Transverse colon (tissue), 3 donors: ENCODE results near the gene XRCC4.

Source experiments
- EP300 ChIP-seq: sonication (generic); formaldehyde crosslinking; IDR thresholded peaks from one replicate; pipeline ENCODE4 v1.6.1; 2017; ENCODE audit warnings: antibody characterized with exemption, low read depth
- TF ChIP-seq, protein P1 (sequence below), 5 experiments: fragments of 200-600 bp in 3 of 5; fragments of 450-650 bp in 2 of 5; sonication (generic) in 3 of 5; IDR thresholded peaks; 1 replicate in 2 of 5; 2 replicates in 3 of 5; pipeline ENCODE4 v1.5.1; 2016 to 2017; ENCODE audit warnings: antibody characterized with exemption in 5 of 5, inconsistent platforms in 3 of 5, mild to moderate bottlenecking in 2 of 5, moderate library complexity in 1 of 5

DNA sequence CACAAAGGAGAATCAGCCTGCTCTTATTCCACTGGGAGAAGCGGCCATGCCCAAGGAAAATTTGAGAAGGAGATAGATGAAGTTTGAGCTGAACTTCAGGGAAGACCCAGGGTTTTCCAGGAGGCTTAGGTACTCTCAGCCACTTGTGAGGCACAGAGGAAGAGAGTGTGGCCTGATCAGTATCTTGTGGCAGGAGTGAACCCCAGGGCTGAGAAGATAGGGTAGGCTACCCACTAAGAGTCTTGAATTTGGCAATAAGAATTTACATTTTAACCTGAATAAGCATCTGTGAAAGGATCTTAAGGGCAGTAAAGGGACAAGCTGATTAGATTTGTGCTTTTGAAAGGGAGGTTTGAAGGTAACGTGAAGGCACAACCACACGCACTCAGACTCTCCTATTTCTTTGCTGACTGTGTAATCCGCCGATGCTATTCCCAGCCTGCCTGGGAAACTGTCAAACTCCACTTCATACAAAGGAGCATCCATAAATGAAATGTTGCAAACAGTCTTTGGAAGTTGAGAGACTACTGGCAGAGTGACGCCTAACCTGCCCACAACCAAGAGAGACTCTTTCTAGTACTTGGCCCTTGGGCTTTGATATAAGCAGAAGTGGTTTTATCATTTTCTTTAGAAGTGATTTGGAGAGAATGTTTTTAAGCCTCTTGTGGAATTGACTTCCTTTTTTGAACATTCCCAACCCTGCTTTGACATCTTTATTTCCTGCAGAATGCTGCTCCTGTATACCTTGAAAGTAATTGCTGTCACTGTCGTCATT lies 286.0 kb downstream of the XRCC4 start:
- TF ChIP-seq, protein P1, sequence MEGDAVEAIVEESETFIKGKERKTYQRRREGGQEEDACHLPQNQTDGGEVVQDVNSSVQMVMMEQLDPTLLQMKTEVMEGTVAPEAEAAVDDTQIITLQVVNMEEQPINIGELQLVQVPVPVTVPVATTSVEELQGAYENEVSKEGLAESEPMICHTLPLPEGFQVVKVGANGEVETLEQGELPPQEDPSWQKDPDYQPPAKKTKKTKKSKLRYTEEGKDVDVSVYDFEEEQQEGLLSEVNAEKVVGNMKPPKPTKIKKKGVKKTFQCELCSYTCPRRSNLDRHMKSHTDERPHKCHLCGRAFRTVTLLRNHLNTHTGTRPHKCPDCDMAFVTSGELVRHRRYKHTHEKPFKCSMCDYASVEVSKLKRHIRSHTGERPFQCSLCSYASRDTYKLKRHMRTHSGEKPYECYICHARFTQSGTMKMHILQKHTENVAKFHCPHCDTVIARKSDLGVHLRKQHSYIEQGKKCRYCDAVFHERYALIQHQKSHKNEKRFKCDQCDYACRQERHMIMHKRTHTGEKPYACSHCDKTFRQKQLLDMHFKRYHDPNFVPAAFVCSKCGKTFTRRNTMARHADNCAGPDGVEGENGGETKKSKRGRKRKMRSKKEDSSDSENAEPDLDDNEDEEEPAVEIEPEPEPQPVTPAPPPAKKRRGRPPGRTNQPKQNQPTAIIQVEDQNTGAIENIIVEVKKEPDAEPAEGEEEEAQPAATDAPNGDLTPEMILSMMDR (IDR thresholded peaks at IDR 0.05) = no peak
- TF ChIP-seq EP300 = no peak
